ENCODE results near the gene TLK1.
A peak's percentile ranks its signal among the peaks of the same experiment; 100 is the strongest.
"Not testable (repeated sequence)": the region's sequence is repeated elsewhere in the genome, so short reads cannot be mapped to it uniquely, and the experiment has no call there.

TLK1 gene

GRCh38 chr2:171169839-171170238 lies 9.1 kb upstream of the TLK1 start:
- no peak for DNase-seq (ENCODE audit: low spot score)

- DNase-seq (ENCODE audit: low spot score) = no peak
Observed at GRCh38 chr2:171169333-171169732, 8.6 kb upstream of the TLK1 start.

- no peak for DNase-seq (ENCODE audit: low spot score)
Observed at GRCh38 chr2:171167352-171167997, 6.8 kb upstream of the TLK1 start.

- no peak for DNase-seq (ENCODE audit: low spot score)
Observed at GRCh38 chr2:171166328-171166983, 5.8 kb upstream of the TLK1 start.

GRCh38 chr2:171165967-171166327 lies 5.3 kb upstream of the TLK1 start:
- DNase-seq (ENCODE audit: low spot score) = no peak

GRCh38 chr2:171163261-171163660 lies 2.6 kb upstream of the TLK1 start:
- DNase-seq (ENCODE audit: low spot score) = no peak

- DNase-seq (ENCODE audit: low spot score) = not testable (repeated sequence)
Observed at GRCh38 chr2:171162522-171163197, 2.0 kb upstream of the TLK1 start.

- peak; percentile 78 for DNase-seq (ENCODE audit: low spot score)
Observed at GRCh38 chr2:171160956-171161740, 455 bp upstream of the TLK1 start.

GRCh38 chr2:171159372-171160118 lies 1.1 kb downstream of the TLK1 start:
- peak; percentile 68 for DNase-seq (ENCODE audit: low spot score)

- DNase-seq (ENCODE audit: low spot score) = no peak
Observed at GRCh38 chr2:171158790-171159371, 1.8 kb downstream of the TLK1 start.

- no peak for DNase-seq (ENCODE audit: low spot score)
Observed at GRCh38 chr2:171158036-171158789, 2.5 kb downstream of the TLK1 start.

GRCh38 chr2:171157109-171157500 lies 3.6 kb downstream of the TLK1 start:
- no peak for DNase-seq (ENCODE audit: low spot score)

- DNase-seq (ENCODE audit: low spot score) = no peak
Observed at GRCh38 chr2:171154348-171154747, 6.3 kb downstream of the TLK1 start.

GRCh38 chr2:171150694-171151285 lies 9.9 kb downstream of the TLK1 start:
- no peak for DNase-seq (ENCODE audit: low spot score)

GRCh38 chr2:171149986-171150693 lies 10.6 kb downstream of the TLK1 start:
- DNase-seq (ENCODE audit: low spot score) = no peak

GRCh38 chr2:171149171-171149938 lies 11.3 kb downstream of the TLK1 start:
- no peak for DNase-seq (ENCODE audit: low spot score)

GRCh38 chr2:171147081-171147480 lies 13.6 kb downstream of the TLK1 start:
- no peak for DNase-seq (ENCODE audit: low spot score)

GRCh38 chr2:171146633-171147032 lies 14.1 kb downstream of the TLK1 start:
- no peak for DNase-seq (ENCODE audit: low spot score)

- DNase-seq (ENCODE audit: low spot score) = no peak
Observed at GRCh38 chr2:171146071-171146470, 14.6 kb downstream of the TLK1 start.
